ENCODE results near the gene RBMS3. TPM values are rescaled to one million over a fixed set of nuclear protein-coding genes. Genes with fewer than 3 reads are reported as not detected.

RBMS3 gene
- total RNA-seq, 4 donors from 2014 or later, result 3.8 to 18.7 (median 14.6) TPM

DNA sequence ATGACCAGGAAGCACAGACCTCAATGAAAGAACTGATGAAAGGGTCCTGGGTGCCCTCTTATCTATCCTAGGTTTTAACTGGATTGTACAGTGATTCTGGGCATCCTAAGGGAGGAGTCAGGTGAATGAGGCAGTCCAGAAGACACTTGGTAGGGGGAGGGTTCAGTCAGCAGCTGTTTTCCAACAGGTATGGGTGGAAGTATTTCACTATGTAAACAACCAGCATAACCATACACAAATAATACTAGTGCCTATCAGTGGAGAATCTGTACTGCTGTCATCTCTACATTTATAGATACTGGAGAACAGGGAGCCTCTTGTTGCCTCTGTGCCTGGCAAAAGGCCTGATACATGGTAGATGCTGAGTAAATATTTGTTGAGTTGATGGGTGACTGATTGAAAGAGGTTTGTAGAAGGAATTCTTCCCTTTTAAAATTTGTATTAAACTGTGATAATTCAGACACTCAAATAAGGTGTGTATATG, 328.5 kb downstream of the RBMS3 start:
- no peak overlapping the region for H3K4me3 ChIP-seq
- no peaks in the 10 kb centered on the region for H3K9me3 ChIP-seq
- intact Hi-C loops (cut with DNase I; ENCODE audit: low total_unique reads) (no loop called here), in situ Hi-C loops (cut with MboI; ENCODE audit: low pct_ligation_motif_present in 1 of 4, low pct_unique_long_range_greater_than_20kb in 1 of 4, low sequenced_read_pairs in 3 of 4) (no loop called here)
- peaks cover 0 to 3% (median 0%) of the 10 kb centered on the region in 4 donors for H3K4me1 ChIP-seq
- H3K27ac ChIP-seq, result no peak overlapping the region
- H3K27me3 ChIP-seq, result no peaks in the 10 kb centered on the region
- H3K36me3 ChIP-seq, result no peaks in the 10 kb centered on the region
- TF ChIP-seq POLR2A (IDR thresholded peaks at IDR 0.05), result no peak
- no peak for TF ChIP-seq POLR2AphosphoS5 (IDR thresholded peaks at IDR 0.05)
- no peak for TF ChIP-seq EP300 (IDR thresholded peaks at IDR 0.05; ENCODE audit: low read depth)
- TF ChIP-seq CTCF (IDR thresholded peaks at IDR 0.05), result no peak
- no peak for DNase-seq

GRCh38 chr3:29610781-29611180, 329.9 kb downstream of the RBMS3 start:
- H3K4me3 ChIP-seq, result no peak overlapping the region
- no peaks in the 10 kb centered on the region for H3K27me3 ChIP-seq
- H3K27ac ChIP-seq, result no peak overlapping the region
- in situ Hi-C loops (cut with MboI; ENCODE audit: low pct_ligation_motif_present in 1 of 4, low pct_unique_long_range_greater_than_20kb in 1 of 4, low sequenced_read_pairs in 3 of 4), result no loop called here
- H3K4me1 ChIP-seq, result peaks cover 0 to 3% (median 0%) of the 10 kb centered on the region in 4 donors
- H3K36me3 ChIP-seq, result no peaks in the 10 kb centered on the region
- intact Hi-C loops (cut with DNase I; ENCODE audit: low total_unique reads), result no loop called here
- H3K9me3 ChIP-seq, result no peaks in the 10 kb centered on the region
- TF ChIP-seq POLR2A (IDR thresholded peaks at IDR 0.05) (no peak), POLR2AphosphoS5 (IDR thresholded peaks at IDR 0.05) (no peak), CTCF (IDR thresholded peaks at IDR 0.05) (no peak), EP300 (IDR thresholded peaks at IDR 0.05; ENCODE audit: low read depth) (no peak)
- no peak for DNase-seq

DNA sequence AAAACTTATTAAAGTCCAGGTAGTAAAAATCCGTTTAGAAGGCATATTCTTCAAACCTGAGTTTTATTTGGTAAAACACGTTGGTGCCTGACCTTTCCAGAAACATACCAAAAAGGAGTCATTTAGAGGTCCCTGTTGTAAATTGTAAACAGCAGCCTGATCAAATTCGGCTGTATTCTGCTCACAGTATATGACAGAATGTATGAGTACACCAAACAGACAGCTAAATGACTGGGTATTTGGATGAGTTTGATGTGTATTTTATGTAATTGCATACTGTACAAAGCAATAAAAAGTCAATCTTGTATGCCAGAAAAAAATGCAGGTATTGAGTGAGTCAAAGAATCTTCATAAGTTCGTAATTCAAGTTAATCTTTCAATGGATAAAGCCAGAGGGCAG, 330.4 kb downstream of the RBMS3 start:
- H3K4me3 ChIP-seq, result no peak overlapping the region
- H3K27me3 ChIP-seq, result no peaks in the 10 kb centered on the region
- TF ChIP-seq CTCF (IDR thresholded peaks at IDR 0.05), result no peak
- TF ChIP-seq POLR2A (IDR thresholded peaks at IDR 0.05), result no peak
- TF ChIP-seq POLR2AphosphoS5 (IDR thresholded peaks at IDR 0.05), result no peak
- TF ChIP-seq EP300 (IDR thresholded peaks at IDR 0.05; ENCODE audit: low read depth), result no peak
- H3K36me3 ChIP-seq, result no peaks in the 10 kb centered on the region
- in situ Hi-C loops (cut with MboI; ENCODE audit: low pct_ligation_motif_present in 1 of 4, low pct_unique_long_range_greater_than_20kb in 1 of 4, low sequenced_read_pairs in 3 of 4) (no loop called here), intact Hi-C loops (cut with DNase I; ENCODE audit: low total_unique reads) (no loop called here)
- WGBS, 2 donors (ENCODE audit: low coverage in 1 of 2), result 26 to 56% methylated on average over 4 of the region's 4 CpGs
- no peaks in the 10 kb centered on the region for H3K4me1 ChIP-seq
- DNase-seq, result no peak
- no peaks in the 10 kb centered on the region for H3K9me3 ChIP-seq
- no peak overlapping the region for H3K27ac ChIP-seq

GRCh38 chr3:29612536-29612935, 331.7 kb downstream of the RBMS3 start:
- H3K27ac ChIP-seq, result no peak overlapping the region
- H3K9me3 ChIP-seq, result no peaks in the 10 kb centered on the region
- in situ Hi-C loops (cut with MboI; ENCODE audit: low pct_ligation_motif_present in 1 of 4, low pct_unique_long_range_greater_than_20kb in 1 of 4, low sequenced_read_pairs in 3 of 4) (no loop called here), intact Hi-C loops (cut with DNase I; ENCODE audit: low total_unique reads) (no loop called here)
- H3K4me3 ChIP-seq, result no peak overlapping the region
- DNase-seq, result no peak
- no peaks in the 10 kb centered on the region for H3K36me3 ChIP-seq
- WGBS, 2 donors (ENCODE audit: low coverage in 1 of 2), result 83 to 88% methylated on average over 1 of the region's 1 CpG
- no peaks in the 10 kb centered on the region for H3K27me3 ChIP-seq
- H3K4me1 ChIP-seq, result no peaks in the 10 kb centered on the region
- TF ChIP-seq CTCF (IDR thresholded peaks at IDR 0.05) (no peak), POLR2AphosphoS5 (IDR thresholded peaks at IDR 0.05) (no peak), POLR2A (IDR thresholded peaks at IDR 0.05) (no peak), EP300 (IDR thresholded peaks at IDR 0.05; ENCODE audit: low read depth) (no peak)
